Right ventricle myocardium inferior (tissue), 1 donor: ENCODE measurements around the gene DPEP1. TPM values are rescaled to one million over a fixed set of nuclear protein-coding genes. Genes with fewer than 3 reads are reported as not detected.
"Not testable (repeated sequence)": the region's sequence is repeated elsewhere in the genome, so short reads cannot be mapped to it uniquely, and the experiment has no call there.

Source experiments
- ATAC-seq: fragments of 200-7000 bp; cut with Tn5 transposase; one replicate; pipeline ENCODE4 v1.9.1; 2020; ENCODE audit warnings: mild to moderate bottlenecking, moderate library complexity
- DNase-seq: peaks from one replicate; pipeline ENCODE4 v3.0.0; 2021; ENCODE audit errors: missing footprints
- intact Hi-C: fragments of 100-400 bp; cut with DNase I; formaldehyde crosslinking; loops from one replicate; pipeline ENCODE4 v1.11.0; 2022
- total RNA-seq: library from RNA; stranded (reverse); fragmentation: NEBNext Ultra II Directional; extraction: Animal tissue kit (Norgen Biotek cat#: 25700); gene quantifications from one replicate; pipeline ENCODE4 v1.2.1, GENCODE V29; 2021
- donor health status: DM: no; HTN: yes; CAD: no; lungs with severe emphysema.

The DPEP1 gene
- total RNA-seq, 1 donor from 2014 or later = not detected

GRCh38 chr16:89633064-89633631 is 19.7 kb downstream of the DPEP1 start:
- DNase-seq = no peak
- ATAC-seq = no peak
- intact Hi-C loops = no loop called here

- intact Hi-C loops, ATAC-seq, DNase-seq: not testable (repeated sequence)
Measured at GRCh38 chr16:89634463-89635385, 21.3 kb downstream of the DPEP1 start.

GRCh38 chr16:89636663-89637062 is 23.2 kb downstream of the DPEP1 start:
- peak; percentile 41 for DNase-seq
- intact Hi-C loops = no loop called here
- ATAC-seq = no peak

GRCh38 chr16:89637379-89637778 is 23.9 kb downstream of the DPEP1 start:
- intact Hi-C loops = no loop called here
- ATAC-seq = no peak
- peak; percentile 37 for DNase-seq

GRCh38 chr16:89638455-89638854 is 25.0 kb downstream of the DPEP1 start:
- peak; percentile 43 for DNase-seq
- intact Hi-C loops = no loop called here
- ATAC-seq = no peak

DNA sequence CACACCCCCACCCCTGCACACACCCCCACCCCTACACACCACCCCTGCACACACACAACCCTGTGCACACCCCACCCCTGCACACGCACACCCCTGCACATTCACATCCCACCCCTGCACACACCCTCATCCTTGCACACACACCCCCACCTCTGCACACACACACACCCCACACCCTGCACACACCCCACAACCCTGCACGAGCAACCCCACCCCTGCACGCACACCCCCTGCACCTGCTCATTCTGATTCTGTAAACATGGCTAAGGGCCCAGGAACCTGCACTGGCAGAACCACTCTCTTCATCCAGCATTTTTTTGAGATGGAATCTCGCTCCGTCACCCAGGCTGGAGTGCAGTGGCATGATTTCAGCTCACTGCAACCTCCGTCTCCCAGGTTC is 25.9 kb downstream of the DPEP1 start:
- DNase-seq (no peak), ATAC-seq (no peak)
- intact Hi-C loops = no loop called here

GRCh38 chr16:89641458-89642119 is 28.1 kb downstream of the DPEP1 start:
- peak; percentile 30 for DNase-seq
- ATAC-seq = no peak
- intact Hi-C loops = loop anchor here (10.0 kb wide), 2 partner anchors 67 to 397 kb away; partner anchors contain the start of gene CPNE7

DNA sequence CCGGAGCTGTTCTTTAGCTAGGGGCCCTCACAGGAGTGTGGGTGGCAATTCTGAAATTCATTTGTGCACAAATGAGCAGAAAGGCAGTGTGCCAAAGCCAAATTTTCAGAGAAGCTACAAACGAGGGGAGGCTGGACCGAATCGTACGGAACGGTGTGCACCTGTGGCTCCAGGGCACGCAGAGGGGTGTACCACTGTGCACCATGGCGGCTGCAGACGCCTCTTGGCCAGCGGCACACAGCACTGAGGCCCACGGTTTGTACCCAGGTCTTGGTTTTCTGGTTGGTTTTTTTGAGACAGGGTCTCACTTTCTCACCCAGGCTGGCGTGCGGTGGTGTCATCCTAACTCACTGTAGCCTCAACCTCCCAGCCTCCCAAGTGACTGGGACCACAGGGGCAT is 29.1 kb downstream of the DPEP1 start:
- ATAC-seq (no peak), DNase-seq (peak; percentile 48)
- intact Hi-C loops = loop anchor here (10.0 kb wide), 2 partner anchors 68 to 398 kb away; partner anchors contain the start of gene CPNE7

DNA sequence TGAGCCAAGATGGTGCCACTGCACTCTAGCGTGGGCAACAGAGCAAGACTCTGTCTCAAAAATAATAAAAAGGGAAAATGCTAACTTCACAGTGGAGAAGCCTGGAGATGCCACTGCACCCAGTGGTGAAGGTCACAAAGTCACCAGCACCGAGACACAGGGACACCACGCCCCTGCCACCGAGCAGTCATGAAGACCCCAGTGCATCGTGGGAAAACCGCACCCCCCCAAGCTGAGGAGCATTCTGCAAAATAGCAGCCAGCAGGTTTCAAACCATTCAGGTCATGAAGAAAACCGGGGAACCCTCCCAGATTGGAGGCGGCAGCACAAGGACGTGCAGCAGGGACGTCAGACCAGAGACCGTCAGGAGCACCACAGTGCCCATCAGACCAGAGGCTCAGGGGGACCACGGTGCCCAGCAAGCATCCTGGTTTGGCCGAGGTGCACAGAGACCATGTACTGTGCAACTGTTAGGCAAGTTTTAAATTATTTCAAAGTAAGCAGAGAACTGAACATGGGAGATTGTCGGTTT is 30.4 kb downstream of the DPEP1 start:
- ATAC-seq (no peak), DNase-seq (peak; percentile 43)
- intact Hi-C loops = loop anchor here (10.0 kb wide), 2 partner anchors 69 to 399 kb away; partner anchors contain the start of gene CPNE7

DNA sequence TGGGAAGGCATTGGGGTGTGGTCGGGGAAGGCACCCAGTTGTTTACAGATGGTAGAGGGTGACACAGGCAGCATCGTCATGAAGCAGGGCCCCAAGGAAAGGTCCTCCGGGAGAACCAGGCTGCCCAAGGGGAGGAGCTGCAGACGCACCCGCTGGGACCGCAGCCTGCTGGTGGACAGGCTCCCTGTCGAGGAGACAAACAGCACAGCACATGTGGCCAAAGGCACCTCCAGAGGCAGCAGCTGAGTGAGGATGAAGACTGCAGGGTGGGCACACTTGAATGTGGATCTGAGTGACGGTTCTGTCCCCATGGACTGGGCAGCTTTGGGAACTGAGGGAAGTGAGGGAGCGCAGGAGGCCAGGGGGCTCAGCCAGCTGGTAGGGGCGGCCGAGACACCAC is 31.7 kb downstream of the DPEP1 start:
- intact Hi-C loops = loop anchor here (10.0 kb wide), 2 partner anchors 70 to 400 kb away; partner anchors contain the start of gene CPNE7
- ATAC-seq = no peak
- peak; percentile 63 for DNase-seq

DNA sequence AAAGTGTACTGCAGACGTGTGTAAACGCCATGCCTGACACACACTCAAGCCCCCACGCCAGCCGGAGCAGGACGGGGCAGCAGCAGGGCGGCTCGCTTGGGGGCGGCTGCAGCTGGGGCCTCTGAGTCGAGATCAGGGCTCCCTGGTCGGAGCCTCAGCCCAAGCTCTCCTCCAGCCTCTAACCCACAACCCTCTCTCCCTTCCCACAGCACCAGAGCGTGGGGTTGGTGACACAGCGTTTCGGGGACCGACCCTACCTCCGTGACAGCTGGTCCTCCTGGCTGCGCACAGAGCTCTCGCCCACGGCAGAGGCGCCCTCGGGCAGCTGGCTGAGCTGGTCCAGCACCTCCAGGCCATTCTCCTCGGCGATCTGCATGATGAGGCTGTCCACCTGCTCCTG is 32.8 kb downstream of the DPEP1 start:
- DNase-seq (peak; percentile 33), ATAC-seq (no peak)
- intact Hi-C loops = loop anchor here (10.0 kb wide), 2 partner anchors 71 to 401 kb away; partner anchors contain the start of gene CPNE7

DNA sequence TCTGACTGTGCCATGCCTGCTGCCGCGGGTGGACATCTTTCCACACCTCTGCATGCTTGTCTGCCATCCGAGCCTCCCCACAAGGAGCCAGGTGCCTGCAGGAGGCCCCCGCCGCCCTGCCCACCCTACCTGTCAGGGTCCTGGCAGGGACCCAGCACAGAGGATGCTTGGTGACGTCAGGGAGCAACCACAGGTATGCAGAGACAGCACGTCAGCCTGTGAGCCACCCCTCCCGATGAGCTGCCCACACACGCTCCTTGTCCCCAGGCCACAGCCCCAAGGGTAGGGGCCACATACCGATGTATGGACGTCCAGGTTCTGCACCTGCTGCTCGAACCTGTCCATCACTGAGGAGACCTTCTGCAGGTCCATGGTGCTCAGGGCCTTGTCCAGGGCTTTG is 33.5 kb downstream of the DPEP1 start:
- peak; percentile 3 for DNase-seq
- intact Hi-C loops = loop anchor here (10.0 kb wide), 2 partner anchors 72 to 402 kb away; partner anchors contain the start of gene CPNE7
- no peak for ATAC-seq

GRCh38 chr16:89651584-89651983 is 38.1 kb downstream of the DPEP1 start:
- intact Hi-C loops = loop anchor here (10.0 kb wide), 1 partner anchor 327 kb away; no protein-coding TSS in a partner anchor
- DNase-seq (peak; percentile 13), ATAC-seq (no peak)

- DNase-seq (peak; percentile 11), ATAC-seq (no peak)
- intact Hi-C loops = loop anchor here (10.0 kb wide), 1 partner anchor 329 kb away; no protein-coding TSS in a partner anchor
Measured at GRCh38 chr16:89653656-89654295, 40.3 kb downstream of the DPEP1 start.

GRCh38 chr16:89655062-89655643 is 41.7 kb downstream of the DPEP1 start:
- intact Hi-C loops = loop anchor here (5.0 to 10.0 kb wide), 2 partner anchors 47 to 330 kb away; partner anchors contain the start of gene SPATA2L
- no peak for ATAC-seq
- peak; percentile 5 for DNase-seq

DNA sequence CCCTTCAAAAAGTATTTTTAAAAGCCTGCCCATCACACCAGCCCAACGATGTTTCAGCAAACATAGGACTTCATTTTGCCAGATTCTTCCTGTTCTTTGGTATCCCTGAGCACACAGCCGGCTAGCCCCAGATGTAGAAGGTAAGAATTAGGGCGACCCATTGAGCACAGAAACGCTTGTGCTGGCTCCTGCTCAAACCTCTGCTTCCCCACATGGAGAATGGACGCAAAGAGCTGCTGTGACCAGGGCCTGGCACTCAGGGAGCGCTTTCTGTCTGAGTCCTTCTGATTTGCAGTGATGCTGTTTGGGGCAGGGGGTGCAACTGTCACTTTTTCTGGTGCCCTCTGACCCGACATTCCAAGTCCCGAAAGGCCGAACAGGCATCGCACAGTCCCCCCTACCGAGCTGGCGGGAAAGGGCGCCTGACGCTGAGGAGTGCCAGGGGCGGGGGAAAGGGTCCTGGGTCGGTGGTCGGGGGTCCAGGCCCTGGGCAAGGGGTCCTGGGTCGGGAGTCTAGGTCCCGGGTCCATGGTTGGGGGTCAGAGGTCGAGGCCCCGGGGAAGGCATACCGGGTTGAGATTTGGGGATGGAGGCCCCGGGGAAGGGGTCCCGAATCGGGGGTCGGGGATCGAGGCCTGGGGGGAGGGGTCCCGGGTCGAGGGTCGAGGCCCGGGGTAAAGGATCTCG is 43.1 kb downstream of the DPEP1 start:
- DNase-seq = peak; percentile 53
- no peak for ATAC-seq

More for the DNA sequence above, 43.1 kb downstream of the DPEP1 start:
- intact Hi-C loops = loop anchor here (5.0 to 10.0 kb wide), 2 partner anchors 46 to 332 kb away; partner anchors contain the start of gene SPATA2L
